GM18858 (cell line): Measurements from ENCODE around the gene DCUN1D1.

Source experiments
- ATAC-seq: cut with Tn5 transposase; IDR thresholded peaks from one replicate; pipeline ENCODE4 v1.9.1; 2021; ENCODE audit not compliant: unreplicated experiment

Gene DCUN1D1

GRCh38 chr3:182936918-182937285 is 43.4 kb downstream of the DCUN1D1 start:
- no peak for ATAC-seq

DNA sequence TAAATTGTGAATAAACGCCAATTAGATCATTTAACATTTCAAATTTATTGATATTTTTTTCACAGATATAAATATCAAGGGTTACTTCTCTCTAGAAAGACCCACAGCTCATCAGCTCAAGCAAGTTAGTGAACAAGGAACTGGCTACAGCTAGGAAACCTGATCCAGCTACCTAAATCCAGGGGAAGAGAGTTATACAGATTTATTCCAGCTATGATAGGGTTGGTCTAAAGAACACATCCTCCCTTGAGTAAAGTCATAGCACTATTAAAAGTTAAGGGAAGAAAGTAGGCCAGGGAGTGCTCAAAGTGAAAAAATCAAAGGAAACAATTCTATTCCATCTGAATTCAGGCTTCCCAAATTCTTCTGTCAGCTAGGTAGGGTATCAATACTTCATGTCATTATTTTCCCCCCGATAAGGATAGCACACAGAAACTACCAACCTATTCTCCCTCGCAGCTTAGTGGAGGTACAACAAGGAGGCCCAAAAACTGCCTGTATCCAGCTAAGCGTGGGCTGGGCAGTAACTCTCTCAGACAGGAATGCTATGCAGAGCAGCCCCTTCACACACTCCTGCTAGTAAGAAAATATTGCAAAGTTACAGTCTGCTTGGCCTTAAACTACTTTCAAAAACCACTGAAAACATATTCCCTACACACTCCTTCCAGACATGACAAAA is 44.0 kb downstream of the DCUN1D1 start:
- no peak for ATAC-seq

GRCh38 chr3:182935803-182936202 is 44.5 kb downstream of the DCUN1D1 start:
- ATAC-seq, result no peak

DNA sequence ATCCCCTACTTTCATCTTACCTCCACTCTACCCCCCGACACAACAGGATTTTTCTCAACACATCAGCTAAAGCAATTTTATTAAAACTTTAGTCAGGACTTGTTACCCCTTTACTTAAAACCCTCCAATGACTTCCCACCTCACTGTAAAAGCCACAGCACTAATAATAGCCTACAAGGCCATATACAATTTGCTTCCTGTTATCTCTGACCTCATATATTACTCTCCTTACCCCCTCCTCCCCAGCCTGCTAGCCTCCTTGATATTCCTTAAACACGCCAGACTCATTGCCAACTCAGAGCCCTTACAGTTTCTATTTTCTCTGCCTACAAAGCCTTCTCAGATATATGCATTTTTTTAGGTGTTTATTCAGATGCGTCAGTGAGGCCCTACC is 54.4 kb downstream of the DCUN1D1 start:
- ATAC-seq, result no peak

- peak; percentile 93 for ATAC-seq
Measured at GRCh38 chr3:182925330-182925943, 54.9 kb downstream of the DCUN1D1 start.

GRCh38 chr3:182921665-182922355 is 58.5 kb downstream of the DCUN1D1 start:
- no peak for ATAC-seq

- ATAC-seq, result no peak
Measured at GRCh38 chr3:182920515-182921084, 59.7 kb downstream of the DCUN1D1 start.

- no peak for ATAC-seq
Measured at GRCh38 chr3:182919866-182920357, 60.4 kb downstream of the DCUN1D1 start.

GRCh38 chr3:182917134-182917533 is 63.2 kb downstream of the DCUN1D1 start:
- ATAC-seq, result no peak

- peak; percentile 35 for ATAC-seq
Measured at GRCh38 chr3:182914341-182914740, 66.0 kb downstream of the DCUN1D1 start.

- peak; percentile 76 for ATAC-seq
Measured at GRCh38 chr3:182913889-182914288, 66.4 kb downstream of the DCUN1D1 start.

DNA sequence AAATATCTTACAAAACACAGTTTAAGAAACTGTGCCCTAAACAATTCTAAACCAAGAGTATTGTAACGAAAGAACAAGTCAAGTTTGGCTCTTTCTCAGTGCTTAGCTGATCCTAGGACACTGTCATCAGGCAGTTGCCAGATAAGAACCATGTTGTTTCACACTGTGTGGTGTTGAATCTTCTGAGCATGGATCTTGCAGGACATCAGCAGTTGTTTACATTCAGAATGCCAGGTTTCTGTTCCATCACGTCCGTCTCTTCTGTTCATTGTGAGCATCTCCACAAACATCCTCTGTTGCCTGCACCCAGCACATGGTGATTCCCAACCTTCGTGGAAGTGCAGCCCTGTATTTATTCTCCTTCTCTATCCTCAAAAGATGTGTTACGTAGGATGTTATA is 67.9 kb downstream of the DCUN1D1 start:
- ATAC-seq, result no peak

GRCh38 chr3:182911782-182912111 is 68.6 kb downstream of the DCUN1D1 start:
- no peak for ATAC-seq

GRCh38 chr3:182910936-182911781 is 69.2 kb downstream of the DCUN1D1 start:
- ATAC-seq, result no peak

DNA sequence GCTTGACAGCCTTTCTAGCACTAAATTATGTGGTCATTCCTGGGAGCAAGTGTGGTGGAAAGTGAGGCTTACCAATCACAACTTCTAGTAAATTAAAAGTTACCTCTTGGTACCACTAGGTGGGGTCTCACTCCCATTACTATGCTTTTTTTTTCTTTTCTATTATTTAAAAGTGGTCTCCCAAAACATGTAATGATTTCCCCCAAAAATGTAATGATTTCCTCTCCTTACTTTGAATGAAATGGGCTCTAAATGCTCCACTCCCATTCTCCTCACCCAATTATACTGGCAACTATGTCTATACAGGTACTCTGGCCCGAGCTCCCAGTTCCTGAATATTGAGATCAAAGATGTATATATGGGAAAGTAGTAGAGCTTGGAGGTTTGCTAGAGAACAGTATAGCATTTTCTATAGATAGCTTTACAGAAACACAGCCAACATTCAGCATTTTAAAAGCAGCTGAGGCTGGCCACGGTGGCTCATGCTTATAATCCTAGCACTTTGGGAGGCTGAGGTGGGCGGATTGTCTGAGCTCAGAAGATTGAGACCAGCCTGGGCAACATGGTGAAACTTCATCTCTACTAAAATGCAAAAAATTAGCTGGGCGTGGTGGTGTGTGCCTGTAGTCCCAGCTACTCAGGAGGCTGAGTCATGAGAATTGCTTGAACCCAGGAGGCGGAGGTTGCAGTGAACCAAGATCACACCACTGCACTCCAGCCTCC is 70.9 kb downstream of the DCUN1D1 start:
- no peak for ATAC-seq

GRCh38 chr3:182908471-182908870 is 71.9 kb downstream of the DCUN1D1 start:
- no peak for ATAC-seq

DNA sequence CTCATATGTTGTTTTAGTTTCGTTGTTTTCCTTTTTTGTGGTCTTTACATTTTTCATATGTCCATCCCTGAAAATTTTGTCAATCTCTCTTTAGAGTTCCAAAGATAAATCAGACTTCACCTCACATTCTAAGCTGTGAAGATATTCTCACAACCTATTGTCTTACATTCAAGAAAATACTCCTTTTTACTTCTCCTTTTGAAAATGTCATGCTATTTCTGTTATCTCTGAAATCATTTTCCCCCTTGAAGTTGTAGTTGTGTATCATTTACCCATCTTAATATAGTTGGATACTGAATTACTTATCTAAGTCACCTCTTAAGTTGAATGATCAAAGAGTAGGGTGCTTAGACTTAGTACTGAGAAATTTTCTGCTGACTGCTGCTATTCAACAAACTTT is 74.3 kb downstream of the DCUN1D1 start:
- ATAC-seq, result no peak

DNA sequence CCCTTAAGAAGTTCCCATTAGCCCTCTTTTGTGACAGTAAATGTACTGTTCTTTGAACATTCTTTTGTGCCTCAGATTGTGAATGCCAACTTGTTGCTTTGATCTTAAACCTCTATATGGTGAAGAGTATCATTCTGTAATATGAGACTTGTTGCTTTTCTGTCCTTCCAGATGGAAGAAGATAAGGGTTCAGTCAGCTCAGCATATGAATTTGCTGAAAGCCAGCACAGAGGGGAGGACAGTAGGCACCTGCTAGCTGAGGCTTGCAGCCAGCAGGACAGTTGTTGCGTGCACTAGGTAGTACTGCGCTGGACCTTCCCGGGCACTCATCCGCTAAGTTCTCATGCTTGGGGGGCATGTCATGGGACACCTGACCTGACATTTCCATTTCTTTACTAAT is 74.7 kb downstream of the DCUN1D1 start:
- no peak for ATAC-seq

- no peak for ATAC-seq
Measured at GRCh38 chr3:182904164-182904563, 76.2 kb downstream of the DCUN1D1 start.

DNA sequence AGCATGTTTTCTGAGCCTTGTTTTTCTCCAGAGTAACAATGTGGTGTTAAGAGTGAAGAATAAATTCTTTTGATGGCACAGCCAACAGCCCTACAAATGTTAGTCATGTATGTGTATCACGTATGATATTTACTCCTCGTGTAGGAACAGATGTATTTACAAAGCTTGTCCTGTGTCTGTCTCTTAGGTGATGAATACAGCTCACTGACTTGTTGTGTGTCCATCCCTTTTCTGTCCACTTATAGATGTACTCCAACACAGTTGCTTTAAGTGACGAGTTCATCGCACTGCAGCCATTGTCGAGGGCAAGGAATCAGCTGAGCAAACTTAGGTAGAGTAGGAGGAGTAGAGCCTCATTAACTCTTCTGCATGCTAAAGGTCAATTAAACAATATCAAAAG is 78.1 kb downstream of the DCUN1D1 start:
- no peak for ATAC-seq
